H1 (cell line): ENCODE measurements around the gene NETO1. TPM values are rescaled to one million over a fixed set of nuclear protein-coding genes. Genes with fewer than 3 reads are reported as not detected.

ENCODE experiments used
- CTCF ChIA-PET: fragments of 300-600 bp; sonication (Branson Sonifier 250); formaldehyde crosslinking; loops from one replicate; lab custom pipeline; 2021; ENCODE audit not compliant: partially characterized antibody; lab: Charles Lee
- POLR2A ChIA-PET: fragments of 300-600 bp; sonication (Branson Sonifier 250); formaldehyde crosslinking; loops from one replicate; lab custom pipeline; 2021; ENCODE audit warnings: inconsistent platforms; ENCODE audit not compliant: partially characterized antibody; lab: Charles Lee
- DNase-seq, 2 experiments: peaks; one replicate each; pipeline versions ENCODE4 v3.0.0 to v3.0.0-alpha.2; 2010 to 2022; ENCODE audit warnings: low spot score in 2 of 2, low read depth in 1 of 2, mixed read lengths in 1 of 2
- FAIRE-seq: peaks from 2 replicates; lab custom pipeline; 2011; peaks lifted over from hg19 to GRCh38; lab: Jason Lieb, UNC
- H2AFZ ChIP-seq: 2 replicates; pipeline ENCODE4 v1.8.1; 2012; ENCODE audit warnings: low read length, inconsistent platforms
- H2AK5ac ChIP-seq: 2 replicates; pipeline ENCODE4 v1.6.1; 2013; ENCODE audit warnings: low read depth, low read length
- H2BK120ac ChIP-seq: replicated peaks from 2 replicates; pipeline ENCODE3; 2013; ENCODE audit warnings: low read depth, low read length, inconsistent platforms
- H2BK12ac ChIP-seq: 2 replicates; pipeline ENCODE4 v1.6.1; 2013; ENCODE audit warnings: low read depth, low read length
- H2BK15ac ChIP-seq: 2 replicates; pipeline ENCODE4 v1.6.1; 2013; ENCODE audit warnings: low read length
- H2BK20ac ChIP-seq: 2 replicates; pipeline ENCODE4 v1.6.1; 2013; ENCODE audit warnings: low read length
- H2BK5ac ChIP-seq: 2 replicates; pipeline ENCODE4 v1.6.1; 2013; ENCODE audit warnings: low read depth, low read length
- H3K14ac ChIP-seq: 2 replicates; pipeline ENCODE4 v1.6.1; 2013; ENCODE audit warnings: inconsistent platforms; ENCODE audit not compliant: insufficient read length
- H3K18ac ChIP-seq: 2 replicates; pipeline ENCODE4 v1.6.1; 2013; ENCODE audit warnings: low read length; ENCODE audit errors: extremely low read depth
- H3K23ac ChIP-seq: 2 replicates; pipeline ENCODE4 v1.6.1; 2013; ENCODE audit warnings: inconsistent platforms; ENCODE audit not compliant: insufficient read length
- H3K23me2 ChIP-seq: 2 replicates; pipeline ENCODE4 v1.6.1; 2013; ENCODE audit warnings: low read depth, low read length
- H3K27ac ChIP-seq: 2 replicates; pipeline ENCODE4 v1.6.1; 2011; ENCODE audit warnings: low read depth, low read length, inconsistent platforms
- H3K27me3 ChIP-seq, 4 experiments: replicated peaks in 1 of 4; 1 replicate in 1 of 4; 2 replicates in 3 of 4; pipeline versions ENCODE4 v1.6.1 to v1.8.1; 2011 to 2013; ENCODE audit warnings: low read length in 3 of 4, mild to moderate bottlenecking in 3 of 4, inconsistent platforms in 2 of 4, mixed read lengths in 2 of 4, moderate library complexity in 1 of 4; ENCODE audit not compliant: control insufficient read depth in 3 of 4, insufficient read depth in 3 of 4; ENCODE audit errors: extremely low read depth in 1 of 4
- H3K36me3 ChIP-seq, 4 experiments: 2 replicates each; pipeline versions ENCODE4 v1.6.1 to v1.8.1; 2011 to 2013; ENCODE audit warnings: mild to moderate bottlenecking in 4 of 4, low read length in 3 of 4, moderate library complexity in 2 of 4, control low read depth in 1 of 4, inconsistent platforms in 1 of 4; ENCODE audit not compliant: insufficient read depth in 4 of 4, control insufficient read depth in 2 of 4
- H3K4ac ChIP-seq: replicated peaks from 2 replicates; pipeline ENCODE3; 2013; ENCODE audit warnings: low read length, low read depth, mixed read lengths, inconsistent platforms; ENCODE audit not compliant: insufficient read length
- H3K4me1 ChIP-seq, 4 experiments: replicated peaks in 1 of 4; 1 replicate in 1 of 4; 2 replicates in 3 of 4; pipeline versions ENCODE4 v1.6.1 to v1.8.1; 2011 to 2013; ENCODE audit warnings: low read length in 3 of 4, inconsistent platforms in 2 of 4, mixed read lengths in 1 of 4; ENCODE audit not compliant: insufficient read depth in 4 of 4, control insufficient read depth in 3 of 4
- H3K4me2 ChIP-seq, 2 experiments: 2 replicates each; pipeline versions ENCODE4 v1.6.1 to v1.8.1; 2011 to 2013; ENCODE audit warnings: low read depth in 2 of 2, low read length in 2 of 2, control low read depth in 1 of 2, inconsistent platforms in 1 of 2, mild to moderate bottlenecking in 1 of 2; ENCODE audit not compliant: insufficient read depth in 1 of 2
- H3K4me3 ChIP-seq, 4 experiments: fragments of 200-600, 300-600 bp in 1 of 4; sonication (generic), shearing (Covaris generic), sonication (Bioruptor Twin) in 1 of 4; 2 replicates each; pipeline versions ENCODE4 v1.5.1 to v1.8.1; 2011 to 2016; ENCODE audit warnings: low read length in 4 of 4, low read depth in 3 of 4, control low read depth in 2 of 4, inconsistent platforms in 2 of 4, mild to moderate bottlenecking in 2 of 4, mixed read lengths in 1 of 4, moderate library complexity in 1 of 4; ENCODE audit not compliant: insufficient read depth in 2 of 4; ENCODE audit errors: extremely low read depth in 1 of 4
- H3K56ac ChIP-seq: replicated peaks from 2 replicates; pipeline ENCODE3; 2013; ENCODE audit warnings: low read depth, mild to moderate bottlenecking, mixed read lengths, low read length, inconsistent platforms; ENCODE audit not compliant: insufficient read length
- H3K79me1 ChIP-seq: 2 replicates; pipeline ENCODE4 v1.6.1; 2013; ENCODE audit warnings: low read depth, low read length, control low read depth
- H3K79me2 ChIP-seq, 2 experiments: 2 replicates each; pipeline versions ENCODE4 v1.6.1 to v1.8.1; 2012 to 2013; ENCODE audit warnings: low read length in 2 of 2, mild to moderate bottlenecking in 2 of 2, inconsistent platforms in 1 of 2; ENCODE audit not compliant: insufficient read depth in 2 of 2, control insufficient read depth in 1 of 2
- H3K9ac ChIP-seq, 4 experiments: replicated peaks in 1 of 4; 1 replicate in 1 of 4; 2 replicates in 3 of 4; pipeline versions ENCODE4 v1.6.1 to v1.8.1; 2011 to 2013; ENCODE audit warnings: low read depth in 3 of 4, low read length in 3 of 4, control low read depth in 2 of 4, mild to moderate bottlenecking in 2 of 4, moderate library complexity in 2 of 4, inconsistent platforms in 1 of 4; ENCODE audit errors: extremely low read depth in 1 of 4
- H3K9me3 ChIP-seq, 2 experiments: 2 replicates each; pipeline versions ENCODE4 v1.6.1 to v1.8.1; 2012 to 2013; ENCODE audit warnings: mild to moderate bottlenecking in 2 of 2, moderate library complexity in 2 of 2, control low read depth in 1 of 2, inconsistent platforms in 1 of 2, low read depth in 1 of 2, low read length in 1 of 2, mixed read lengths in 1 of 2; ENCODE audit not compliant: insufficient read depth in 2 of 2
- H4K20me1 ChIP-seq, 2 experiments: replicated peaks in 1 of 2; 2 replicates each; pipeline versions ENCODE3 to v1.8.1; 2011 to 2013; ENCODE audit warnings: inconsistent platforms in 2 of 2, low read length in 2 of 2, mild to moderate bottlenecking in 1 of 2; ENCODE audit not compliant: insufficient read depth in 2 of 2, control insufficient read depth in 1 of 2
- H4K5ac ChIP-seq: 2 replicates; pipeline ENCODE4 v1.6.1; 2013; ENCODE audit warnings: low read length, low read depth, mixed read lengths, inconsistent platforms; ENCODE audit not compliant: insufficient read length
- H4K8ac ChIP-seq: 2 replicates; pipeline ENCODE4 v1.8.0; 2013; ENCODE audit warnings: mild to moderate bottlenecking, moderate library complexity, low read length, inconsistent platforms; ENCODE audit not compliant: insufficient read depth; ENCODE audit errors: extremely low read depth
- H4K91ac ChIP-seq: replicated peaks from 2 replicates; pipeline ENCODE3; 2013; ENCODE audit warnings: low read length, mixed read lengths, inconsistent platforms; ENCODE audit not compliant: insufficient read length
- BACH1 ChIP-seq: IDR thresholded peaks from 2 replicates; pipeline ENCODE4 v1.6.1; 2012; ENCODE audit warnings: low read length, improper control_type of control experiment
- HDAC6 ChIP-seq: IDR thresholded peaks from one replicate; pipeline ENCODE4 v1.7.1; 2012; ENCODE audit warnings: low read depth, mild to moderate bottlenecking, inconsistent platforms, low read length, moderate library complexity
- KDM5A ChIP-seq: fragments of 200-600 bp; IDR thresholded peaks from 2 replicates; pipeline ENCODE4 v1.7.1; 2012; ENCODE audit warnings: mild to moderate bottlenecking, low read length, inconsistent platforms, mixed read lengths
- POLR2AphosphoS5 ChIP-seq: IDR thresholded peaks from 2 replicates; pipeline ENCODE4 v1.6.1; 2011; ENCODE audit warnings: low read depth, low read length
- POU5F1 ChIP-seq: IDR thresholded peaks from 2 replicates; pipeline ENCODE4 v1.6.1; 2011; ENCODE audit warnings: low read depth, mild to moderate bottlenecking, low read length, moderate library complexity
- SP4 ChIP-seq: IDR thresholded peaks from 2 replicates; pipeline ENCODE4 v1.6.1; 2012; ENCODE audit warnings: low read length, inconsistent platforms
- WGBS, 2 experiments: shearing (Covaris generic) in 1 of 2; methylation state at CpG; one replicate each; pipeline versions ENCODE4 v1.1.6 to v1.1.7; 2013 to 2015; ENCODE audit warnings: low lambda C conversion rate in 2 of 2, mixed read lengths in 2 of 2, inconsistent platforms in 1 of 2, low coverage in 1 of 2, missing lambda C conversion rate in 1 of 2; ENCODE audit not compliant: insufficient replicate concordance in 2 of 2, insufficient coverage in 1 of 2, insufficient read length in 1 of 2; ENCODE audit errors: extremely low coverage in 1 of 2, missing lambda C conversion rate in 1 of 2; 5-methylcytosine and 5-hydroxymethylcytosine counted together
- polyA plus RNA-seq, 7 experiments: library from polyadenylated mRNA; depleted of rRNA in 3 of 7; stranded (reverse) in 5 of 7; unstranded in 2 of 7; fragments of >200 nt in 5 of 7; fragments of 200-250 nt in 2 of 7; gene quantifications; 1 replicate in 5 of 7; 2 replicates in 1 of 7; 4 replicates in 1 of 7; pipeline versions ENCODE4 v1.2.1 to v1.2.3, GENCODE V29; 2011 to 2013; ENCODE audit warnings: missing spikeins in 2 of 7, mixed read lengths in 2 of 7
- total RNA-seq: library from RNA; stranded (reverse); fragmentation: NEBNext Ultra II Directional; extraction: Animal tissue kit (Norgen Biotek cat#: 25700); gene quantifications from 2 replicates; pipeline ENCODE4 v1.2.1, GENCODE V29; 2021

Gene NETO1
- total and polyA plus RNA-seq, 2 of the 8 experiments (the other 6 are each of a cell fraction or from before 2014, with no cell fraction given): 3.0 to 19.3 TPM

- no peak overlapping the region for H2BK5ac ChIP-seq
- 96% methylated on average over 3 of the region's 3 CpGs; no CpG with 5 or more reads in 1 of the 2 experiments for WGBS, 2 experiments
- no peak overlapping the region for H2BK20ac ChIP-seq
- no peak overlapping the region for H2BK15ac ChIP-seq
- ChIA-PET POLR2A (interaction anchor here (1.6 kb wide), 1 partner anchor 12 kb away, joined by 5 read pairs; no protein-coding TSS in a partner anchor), CTCF (interaction anchor here (1.5 kb wide), 1 partner anchor 22 kb away, joined by 4 read pairs; no protein-coding TSS in a partner anchor)
- no peak overlapping the region for H2BK12ac ChIP-seq
- no peak overlapping the region for H3K23ac ChIP-seq
- H3K79me2 ChIP-seq: no peaks in the 10 kb centered on the region
- H3K9me3 ChIP-seq: no peaks in the 10 kb centered on the region
- no peak overlapping the region for H3K4me3 ChIP-seq
- no peak overlapping the region for H3K14ac ChIP-seq
- H3K18ac ChIP-seq: no peak overlapping the region
- H3K36me3 ChIP-seq: no peaks in the 10 kb centered on the region; a peak in 1 of 8 replicates
- no peak overlapping the region for H3K4me2 ChIP-seq
- H4K20me1 ChIP-seq: no peaks in the 10 kb centered on the region
- H4K5ac ChIP-seq: no peak overlapping the region
- no peak overlapping the region for H4K8ac ChIP-seq
- H3K79me1 ChIP-seq: no peaks in the 10 kb centered on the region; the same call in 1 of the 2 replicates
- H3K4me1 ChIP-seq: peaks cover 0 to 7% (median 3%) of the 10 kb centered on the region in 4 experiments; a peak in 4 of 7 replicates
- no peaks in the 10 kb centered on the region for H3K23me2 ChIP-seq
- no peaks in the 10 kb centered on the region; a peak in 1 of 7 replicates for H3K27me3 ChIP-seq
- H2AFZ ChIP-seq: no peak overlapping the region
- H3K56ac ChIP-seq: no peak overlapping the region
- no peak overlapping the region for H3K27ac ChIP-seq
- no peak for TF ChIP-seq POU5F1
- TF ChIP-seq SP4: no peak
- no peak for TF ChIP-seq POLR2AphosphoS5
- no peak for TF ChIP-seq BACH1
- no peak for TF ChIP-seq KDM5A
- TF ChIP-seq HDAC6: no peak
- FAIRE-seq (no peak), DNase-seq (no peak)
- no peak overlapping the region for H2AK5ac ChIP-seq
- no peak overlapping the region for H3K4ac ChIP-seq
- no peak overlapping the region for H4K91ac ChIP-seq
- H2BK120ac ChIP-seq: no peak overlapping the region
- H3K9ac ChIP-seq: no peak overlapping the region
Measured at GRCh38 chr18:72849671-72850070, 18.1 kb downstream of the NETO1 start.
